ENCODE data around the gene PLA2G2F. TPM values are rescaled to one million over a fixed set of nuclear protein-coding genes. Genes with fewer than 3 reads are reported as not detected.

The PLA2G2F gene
- total and polyA plus RNA-seq, 9 of the 15 experiments (the other 6 are each of a cell fraction or from before 2014, with no cell fraction given), result not detected

- DNase-seq (ENCODE audit: extremely low read depth in 1 of 4, low spot score in 3 of 4) (no peak), ATAC-seq (no peak), FAIRE-seq (no peak)
- no peak overlapping the region for H2AFZ ChIP-seq (ENCODE audit: low read depth, low read length)
- peaks cover 42% of the 10 kb centered on the region for H3K79me2 ChIP-seq (ENCODE audit: control insufficient read depth, insufficient read depth, low read length)
- no peaks in the 10 kb centered on the region for H3K27me3 ChIP-seq (ENCODE audit: control insufficient read depth in 2 of 2, insufficient read depth in 2 of 2, low read length in 2 of 2)
- in situ Hi-C loops (cut with MboI) (no loop called here), intact Hi-C loops (cut with micrococcal nuclease) (no loop called here)
- POLR2A ChIA-PET, result interaction anchor here (0.7 to 2.7 kb wide), 4 partner anchors 11 to 18 kb away, joined by 3 to 10 read pairs (median 4); no protein-coding TSS in a partner anchor
- 88% methylated on average over 12 of the region's 12 CpGs for WGBS (ENCODE audit: insufficient coverage, low coverage, missing lambda C conversion rate)
- CTCF ChIA-PET (ENCODE audit: low intra/inter-chr PET ratio), result no interaction called here
- TF ChIP-seq RBFOX2 (IDR thresholded peaks at IDR 0.05; ENCODE audit: low read depth, low read length) (peak; percentile 36; the same call in 1 of the 2 replicates), NFIC (IDR thresholded peaks at IDR 0.05) (peak; percentile 23; the same call in 1 of the 2 replicates), NR2F6 (CRISPR knock-in tag; IDR thresholded peaks at IDR 0.05) (no peak)
- no peak overlapping the region for H3K4me2 ChIP-seq (ENCODE audit: insufficient read depth, low read length)
- no TSS peak for BruUV-seq (replicated peaks)
- no peaks in the 10 kb centered on the region for H4K20me1 ChIP-seq (replicated peaks; ENCODE audit: control insufficient read depth, insufficient read depth, low read length)
- peaks cover 33% of the 10 kb centered on the region; the same call in 2 of the 3 replicates for H3K36me3 ChIP-seq (ENCODE audit: control insufficient read depth, insufficient read depth, low read length)
- peaks cover 42 to 66% of the 10 kb centered on the region in 2 experiments for H3K4me1 ChIP-seq (replicated peaks in 1 of 2; ENCODE audit: control insufficient read depth in 2 of 2, insufficient read depth in 2 of 2, low read length in 2 of 2)
- no peak overlapping the region for H3K27ac ChIP-seq (ENCODE audit: extremely low read depth, low read depth, low read length)
- no peaks in the 10 kb centered on the region for H3K9me1 ChIP-seq (ENCODE audit: control insufficient read depth, insufficient read depth, low read length)
- H3K9ac ChIP-seq (ENCODE audit: insufficient read depth in 1 of 2, low read depth in 2 of 2, low read length in 2 of 2), result peak overlapping the region in 1 of 2 experiments; percentile 65; a peak in 1 of 4 replicates
- H3K4me3 ChIP-seq, result no peak overlapping the region
- no peaks in the 10 kb centered on the region for H3K9me3 ChIP-seq (replicated peaks; ENCODE audit: control insufficient read depth, insufficient read depth, low read depth, low read length)
Measured at GRCh38 chr1:20191266-20191825, 52.2 kb downstream of the PLA2G2F start.

GRCh38 chr1:20192364-20192763 is 53.2 kb downstream of the PLA2G2F start:
- no peaks in the 10 kb centered on the region for H3K27me3 ChIP-seq (ENCODE audit: control insufficient read depth in 2 of 2, insufficient read depth in 2 of 2, low read length in 2 of 2)
- H3K36me3 ChIP-seq (ENCODE audit: control insufficient read depth, insufficient read depth, low read length), result peaks cover 33% of the 10 kb centered on the region; the same call in 2 of the 3 replicates
- ChIA-PET CTCF (ENCODE audit: low intra/inter-chr PET ratio) (no interaction called here), POLR2A (interaction anchor here (0.5 to 2.7 kb wide), 5 partner anchors 9 to 281 kb away, joined by 3 to 10 read pairs (median 4); no protein-coding TSS in a partner anchor)
- no peaks in the 10 kb centered on the region for H4K20me1 ChIP-seq (replicated peaks; ENCODE audit: control insufficient read depth, insufficient read depth, low read length)
- no peak overlapping the region for H3K4me2 ChIP-seq (ENCODE audit: insufficient read depth, low read length)
- BruUV-seq (replicated peaks), result no TSS peak
- no peak overlapping the region for H3K27ac ChIP-seq (ENCODE audit: extremely low read depth, low read depth, low read length)
- H3K9ac ChIP-seq (ENCODE audit: insufficient read depth in 1 of 2, low read depth in 2 of 2, low read length in 2 of 2), result no peak overlapping the region
- intact Hi-C loops (cut with micrococcal nuclease), result no loop called here
- H3K4me3 ChIP-seq, result no peak overlapping the region
- no peak for DNase-seq (ENCODE audit: extremely low read depth in 1 of 4, low spot score in 3 of 4)
- H3K9me1 ChIP-seq (ENCODE audit: control insufficient read depth, insufficient read depth, low read length), result no peaks in the 10 kb centered on the region
- peaks cover 33% of the 10 kb centered on the region for H3K79me2 ChIP-seq (ENCODE audit: control insufficient read depth, insufficient read depth, low read length)
- in situ Hi-C loops (cut with MboI), result no loop called here
- 79% methylated on average over 5 of the region's 5 CpGs for WGBS (ENCODE audit: insufficient coverage, low coverage, missing lambda C conversion rate)
- no peak overlapping the region for H2AFZ ChIP-seq (ENCODE audit: low read depth, low read length)
- ATAC-seq, result no peak
- H3K9me3 ChIP-seq (replicated peaks; ENCODE audit: control insufficient read depth, insufficient read depth, low read depth, low read length), result no peaks in the 10 kb centered on the region
- peaks cover 38 to 62% of the 10 kb centered on the region in 2 experiments for H3K4me1 ChIP-seq (replicated peaks in 1 of 2; ENCODE audit: control insufficient read depth in 2 of 2, insufficient read depth in 2 of 2, low read length in 2 of 2)
- FAIRE-seq, result no peak
- no peak for TF ChIP-seq HNRNPLL (IDR thresholded peaks at IDR 0.05; ENCODE audit: low read depth, low read length, poor library complexity, severe bottlenecking)
- TF ChIP-seq ILK (tag; IDR thresholded peaks at IDR 0.05; ENCODE audit: borderline replicate concordance, low read depth), result no peak
- peak; percentile 51; the same call in 1 of the 2 replicates for TF ChIP-seq JUND (IDR thresholded peaks at IDR 0.05; ENCODE audit: borderline replicate concordance, low read depth, low read length)
- no peak for TF ChIP-seq JUND (tag; IDR thresholded peaks at IDR 0.05; ENCODE audit: borderline replicate concordance, low read depth, low read length)
- TF ChIP-seq ZNF398 (CRISPR knock-in tag; IDR thresholded peaks at IDR 0.05), result no peak
- TF ChIP-seq RAD51 (IDR thresholded peaks at IDR 0.05; ENCODE audit: borderline replicate concordance, low read depth), result no peak
- no peak for TF ChIP-seq STAT6 (CRISPR knock-in tag; IDR thresholded peaks at IDR 0.05)

Data from K562 (cell line).